Osteoblast (primary cell): ENCODE results near the gene IQGAP1. TPM values are rescaled to one million over a fixed set of nuclear protein-coding genes. Genes with fewer than 3 reads are reported as not detected.
A peak's percentile ranks its signal among the peaks of the same experiment; 100 is the strongest.

Experiments
- DNase-seq: peaks from one replicate; pipeline ENCODE4 v3.0.0; 2011; ENCODE audit warnings: low spot score, mixed read lengths; ENCODE audit not compliant: insufficient read length; ENCODE audit errors: missing footprints
- H2AFZ ChIP-seq: 2 replicates; pipeline ENCODE4 v1.6.0; 2011; ENCODE audit warnings: mild to moderate bottlenecking, low read length
- H3K27ac ChIP-seq: 2 replicates; pipeline ENCODE4 v1.5.1; 2011; ENCODE audit warnings: mild to moderate bottlenecking, low read depth, low read length, moderate library complexity
- H3K27me3 ChIP-seq: 2 replicates; pipeline ENCODE4 v1.6.0; 2012; ENCODE audit warnings: mild to moderate bottlenecking, control low read depth, inconsistent platforms, low read length, moderate library complexity; ENCODE audit not compliant: insufficient read depth
- H3K36me3 ChIP-seq: 2 replicates; pipeline ENCODE4 v1.5.1; 2011; ENCODE audit warnings: mild to moderate bottlenecking, low read length, control low read depth, moderate library complexity; ENCODE audit not compliant: insufficient read depth
- H3K4me1 ChIP-seq: 2 replicates; pipeline ENCODE4 v1.5.1; 2011; ENCODE audit warnings: mild to moderate bottlenecking, low read length, control low read depth, moderate library complexity; ENCODE audit not compliant: insufficient read depth
- H3K4me2 ChIP-seq: 2 replicates; pipeline ENCODE4 v1.6.0; 2011; ENCODE audit warnings: mild to moderate bottlenecking, low read length; ENCODE audit not compliant: insufficient read depth
- H3K4me3 ChIP-seq: fragments of 200-600 bp; sonication (generic); 3 replicates; pipeline ENCODE4 v1.5.1; 2012; ENCODE audit warnings: mild to moderate bottlenecking, low read length, inconsistent platforms; ENCODE audit not compliant: insufficient read depth
- H3K79me2 ChIP-seq: 2 replicates; pipeline ENCODE4 v1.6.0; 2012; ENCODE audit warnings: mild to moderate bottlenecking, low read length, control low read depth, inconsistent platforms; ENCODE audit not compliant: insufficient read depth
- H3K9me3 ChIP-seq: 2 replicates; pipeline ENCODE4 v1.5.1; 2011; ENCODE audit warnings: low read depth, low read length, control low read depth
- H4K20me1 ChIP-seq: 2 replicates; pipeline ENCODE4 v1.6.0; 2012; ENCODE audit warnings: mild to moderate bottlenecking, low read length, control low read depth; ENCODE audit not compliant: insufficient read depth
- total RNA-seq: library from RNA; depleted of rRNA; stranded (reverse); fragments of >200 nt; gene quantifications from 2 replicates; pipeline ENCODE4 v1.2.3, GENCODE V29; 2012
- TF ChIP-seq, protein P1 (sequence below): IDR thresholded peaks from 2 replicates; pipeline ENCODE4 v1.5.1; 2011; ENCODE audit warnings: mild to moderate bottlenecking, low read depth, low read length, moderate library complexity; ENCODE audit errors: extremely low read depth

Gene IQGAP1
- total RNA-seq, 1 donor: 259 TPM

GRCh38 chr15:90439946-90440345 is 51.9 kb downstream of the IQGAP1 start:
- Histone ChIP-seq H3K4me3 (no peak overlapping the region), H4K20me1 (no peaks in the 10 kb centered on the region), H3K27ac (no peak overlapping the region), H3K9me3 (no peaks in the 10 kb centered on the region), H3K4me1 (no peaks in the 10 kb centered on the region), H3K4me2 (no peak overlapping the region), H3K79me2 (peaks cover 49% of the 10 kb centered on the region), H2AFZ (no peak overlapping the region), H3K36me3 (peaks cover 45% of the 10 kb centered on the region), H3K27me3 (no peaks in the 10 kb centered on the region)
- TF ChIP-seq, protein P1, sequence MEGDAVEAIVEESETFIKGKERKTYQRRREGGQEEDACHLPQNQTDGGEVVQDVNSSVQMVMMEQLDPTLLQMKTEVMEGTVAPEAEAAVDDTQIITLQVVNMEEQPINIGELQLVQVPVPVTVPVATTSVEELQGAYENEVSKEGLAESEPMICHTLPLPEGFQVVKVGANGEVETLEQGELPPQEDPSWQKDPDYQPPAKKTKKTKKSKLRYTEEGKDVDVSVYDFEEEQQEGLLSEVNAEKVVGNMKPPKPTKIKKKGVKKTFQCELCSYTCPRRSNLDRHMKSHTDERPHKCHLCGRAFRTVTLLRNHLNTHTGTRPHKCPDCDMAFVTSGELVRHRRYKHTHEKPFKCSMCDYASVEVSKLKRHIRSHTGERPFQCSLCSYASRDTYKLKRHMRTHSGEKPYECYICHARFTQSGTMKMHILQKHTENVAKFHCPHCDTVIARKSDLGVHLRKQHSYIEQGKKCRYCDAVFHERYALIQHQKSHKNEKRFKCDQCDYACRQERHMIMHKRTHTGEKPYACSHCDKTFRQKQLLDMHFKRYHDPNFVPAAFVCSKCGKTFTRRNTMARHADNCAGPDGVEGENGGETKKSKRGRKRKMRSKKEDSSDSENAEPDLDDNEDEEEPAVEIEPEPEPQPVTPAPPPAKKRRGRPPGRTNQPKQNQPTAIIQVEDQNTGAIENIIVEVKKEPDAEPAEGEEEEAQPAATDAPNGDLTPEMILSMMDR: no peak
- DNase-seq: no peak

DNA sequence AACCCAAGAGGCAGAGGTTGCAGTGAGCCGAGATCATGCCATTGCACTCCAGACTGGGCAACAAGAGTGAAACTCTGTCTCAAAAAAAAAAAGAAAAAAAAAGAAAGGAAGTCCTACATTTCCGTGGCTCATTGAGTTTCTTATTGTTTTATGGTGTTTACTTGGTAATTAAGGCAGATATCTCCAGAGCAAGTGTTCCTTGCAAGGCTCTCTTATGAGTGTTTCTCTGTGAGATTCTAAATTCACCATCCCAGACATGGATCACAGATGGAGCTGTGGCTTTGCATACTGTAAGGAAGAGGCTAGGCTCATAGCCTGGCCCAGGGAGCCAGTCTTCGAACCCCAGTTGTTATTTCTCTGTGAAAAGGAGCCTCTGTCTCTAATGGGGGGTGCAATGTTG is 53.0 kb downstream of the IQGAP1 start:
- Histone ChIP-seq H3K27me3 (no peaks in the 10 kb centered on the region), H3K9me3 (no peaks in the 10 kb centered on the region), H2AFZ (no peak overlapping the region), H3K4me3 (no peak overlapping the region), H3K79me2 (peaks cover 41% of the 10 kb centered on the region), H4K20me1 (no peaks in the 10 kb centered on the region), H3K4me2 (no peak overlapping the region), H3K27ac (no peak overlapping the region), H3K4me1 (no peaks in the 10 kb centered on the region), H3K36me3 (peaks cover 50% of the 10 kb centered on the region)
- TF ChIP-seq, protein P1: no peak
- DNase-seq: no peak

DNA sequence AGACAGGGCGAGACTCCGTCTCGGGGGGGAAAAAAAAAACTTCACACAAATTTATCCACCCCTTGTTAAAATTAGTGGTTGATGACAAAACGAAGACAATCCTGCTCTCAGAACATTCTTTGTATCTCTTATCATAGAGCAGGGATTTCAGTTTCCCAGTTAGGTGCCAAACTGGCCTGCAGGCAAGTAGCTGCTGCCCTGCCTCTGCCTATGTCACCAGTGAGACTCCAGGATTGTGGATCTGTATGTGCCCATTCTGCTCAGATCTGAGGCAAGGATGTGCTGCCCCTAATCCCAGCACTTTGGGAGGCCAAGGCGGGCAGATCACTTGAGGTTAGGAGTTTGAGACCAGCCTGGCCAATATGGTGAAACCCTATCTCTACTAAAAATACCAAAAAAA is 54.4 kb downstream of the IQGAP1 start:
- H3K4me2 ChIP-seq: no peak overlapping the region
- TF ChIP-seq, protein P1: no peak
- no peak overlapping the region for H3K4me3 ChIP-seq
- no peaks in the 10 kb centered on the region for H3K4me1 ChIP-seq
- no peaks in the 10 kb centered on the region for H4K20me1 ChIP-seq
- no peaks in the 10 kb centered on the region for H3K9me3 ChIP-seq
- DNase-seq: no peak
- H3K27ac ChIP-seq: no peak overlapping the region
- H3K36me3 ChIP-seq: peaks cover 52% of the 10 kb centered on the region
- H3K79me2 ChIP-seq: peaks cover 31% of the 10 kb centered on the region
- H2AFZ ChIP-seq: no peak overlapping the region
- H3K27me3 ChIP-seq: no peaks in the 10 kb centered on the region

DNA sequence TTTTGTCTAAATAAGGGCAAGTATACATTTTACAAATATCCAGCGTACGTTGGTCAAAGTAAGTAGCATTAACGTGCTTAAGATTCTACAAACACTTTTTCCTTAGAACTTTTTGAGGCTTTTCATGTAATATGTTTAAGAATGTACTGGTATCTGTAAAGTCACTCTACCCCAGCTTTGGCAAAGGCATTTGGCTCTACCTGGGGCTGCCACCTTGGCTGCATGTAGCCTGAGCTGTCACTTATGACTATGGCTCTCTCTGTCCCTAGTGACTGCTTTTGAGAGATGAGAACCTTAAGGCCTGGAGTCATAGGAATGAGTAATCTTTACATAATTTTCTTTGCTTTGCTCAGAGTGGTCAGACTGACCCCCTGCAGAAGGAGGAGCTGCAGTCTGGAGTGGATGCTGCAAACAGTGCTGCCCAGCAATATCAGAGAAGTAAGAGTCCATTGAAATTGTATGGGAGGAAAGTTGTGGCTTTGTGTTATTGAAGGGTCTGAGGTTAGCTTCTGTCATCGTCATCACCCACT is 61.2 kb downstream of the IQGAP1 start:
- peaks cover 52% of the 10 kb centered on the region for H3K79me2 ChIP-seq
- no peak for DNase-seq
- peak overlapping the region; percentile 3 for H3K27ac ChIP-seq

More for the DNA sequence above, 61.2 kb downstream of the IQGAP1 start:
- no peak overlapping the region for H3K4me3 ChIP-seq
- peaks cover 6% of the 10 kb centered on the region for H4K20me1 ChIP-seq
- peaks cover 62% of the 10 kb centered on the region for H3K36me3 ChIP-seq
- no peak overlapping the region for H2AFZ ChIP-seq
- no peaks in the 10 kb centered on the region for H3K27me3 ChIP-seq
- H3K4me2 ChIP-seq: no peak overlapping the region
- H3K4me1 ChIP-seq: peaks cover 20% of the 10 kb centered on the region
- TF ChIP-seq, protein P1: no peak
- no peaks in the 10 kb centered on the region for H3K9me3 ChIP-seq
